ENCODE data around the gene MCEMP1.

DNA sequence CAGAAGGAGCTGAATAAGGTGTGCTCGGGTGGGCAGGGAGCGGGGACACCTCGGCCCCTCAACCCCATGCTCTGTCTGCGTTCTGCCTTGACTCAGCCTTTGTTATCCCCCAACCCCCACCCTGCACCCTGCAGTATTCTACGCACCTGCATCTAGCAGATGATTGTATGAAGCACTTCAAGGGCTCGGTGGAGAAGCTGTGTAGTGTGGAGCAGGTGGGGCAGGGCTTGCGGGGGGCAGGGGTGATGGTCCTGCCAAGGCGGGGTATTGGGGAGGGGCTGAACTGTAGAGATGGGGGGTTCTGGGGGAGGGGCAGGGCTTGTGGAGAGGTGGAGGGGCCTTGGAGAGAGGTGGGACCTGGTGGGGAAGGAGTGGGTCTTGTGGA is 33.9 kb upstream of the MCEMP1 start:
- TF ChIP-seq, protein P1, sequence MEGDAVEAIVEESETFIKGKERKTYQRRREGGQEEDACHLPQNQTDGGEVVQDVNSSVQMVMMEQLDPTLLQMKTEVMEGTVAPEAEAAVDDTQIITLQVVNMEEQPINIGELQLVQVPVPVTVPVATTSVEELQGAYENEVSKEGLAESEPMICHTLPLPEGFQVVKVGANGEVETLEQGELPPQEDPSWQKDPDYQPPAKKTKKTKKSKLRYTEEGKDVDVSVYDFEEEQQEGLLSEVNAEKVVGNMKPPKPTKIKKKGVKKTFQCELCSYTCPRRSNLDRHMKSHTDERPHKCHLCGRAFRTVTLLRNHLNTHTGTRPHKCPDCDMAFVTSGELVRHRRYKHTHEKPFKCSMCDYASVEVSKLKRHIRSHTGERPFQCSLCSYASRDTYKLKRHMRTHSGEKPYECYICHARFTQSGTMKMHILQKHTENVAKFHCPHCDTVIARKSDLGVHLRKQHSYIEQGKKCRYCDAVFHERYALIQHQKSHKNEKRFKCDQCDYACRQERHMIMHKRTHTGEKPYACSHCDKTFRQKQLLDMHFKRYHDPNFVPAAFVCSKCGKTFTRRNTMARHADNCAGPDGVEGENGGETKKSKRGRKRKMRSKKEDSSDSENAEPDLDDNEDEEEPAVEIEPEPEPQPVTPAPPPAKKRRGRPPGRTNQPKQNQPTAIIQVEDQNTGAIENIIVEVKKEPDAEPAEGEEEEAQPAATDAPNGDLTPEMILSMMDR (IDR thresholded peaks at IDR 0.05) = no peak
- TF ChIP-seq, protein P2, sequence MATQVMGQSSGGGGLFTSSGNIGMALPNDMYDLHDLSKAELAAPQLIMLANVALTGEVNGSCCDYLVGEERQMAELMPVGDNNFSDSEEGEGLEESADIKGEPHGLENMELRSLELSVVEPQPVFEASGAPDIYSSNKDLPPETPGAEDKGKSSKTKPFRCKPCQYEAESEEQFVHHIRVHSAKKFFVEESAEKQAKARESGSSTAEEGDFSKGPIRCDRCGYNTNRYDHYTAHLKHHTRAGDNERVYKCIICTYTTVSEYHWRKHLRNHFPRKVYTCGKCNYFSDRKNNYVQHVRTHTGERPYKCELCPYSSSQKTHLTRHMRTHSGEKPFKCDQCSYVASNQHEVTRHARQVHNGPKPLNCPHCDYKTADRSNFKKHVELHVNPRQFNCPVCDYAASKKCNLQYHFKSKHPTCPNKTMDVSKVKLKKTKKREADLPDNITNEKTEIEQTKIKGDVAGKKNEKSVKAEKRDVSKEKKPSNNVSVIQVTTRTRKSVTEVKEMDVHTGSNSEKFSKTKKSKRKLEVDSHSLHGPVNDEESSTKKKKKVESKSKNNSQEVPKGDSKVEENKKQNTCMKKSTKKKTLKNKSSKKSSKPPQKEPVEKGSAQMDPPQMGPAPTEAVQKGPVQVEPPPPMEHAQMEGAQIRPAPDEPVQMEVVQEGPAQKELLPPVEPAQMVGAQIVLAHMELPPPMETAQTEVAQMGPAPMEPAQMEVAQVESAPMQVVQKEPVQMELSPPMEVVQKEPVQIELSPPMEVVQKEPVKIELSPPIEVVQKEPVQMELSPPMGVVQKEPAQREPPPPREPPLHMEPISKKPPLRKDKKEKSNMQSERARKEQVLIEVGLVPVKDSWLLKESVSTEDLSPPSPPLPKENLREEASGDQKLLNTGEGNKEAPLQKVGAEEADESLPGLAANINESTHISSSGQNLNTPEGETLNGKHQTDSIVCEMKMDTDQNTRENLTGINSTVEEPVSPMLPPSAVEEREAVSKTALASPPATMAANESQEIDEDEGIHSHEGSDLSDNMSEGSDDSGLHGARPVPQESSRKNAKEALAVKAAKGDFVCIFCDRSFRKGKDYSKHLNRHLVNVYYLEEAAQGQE (IDR thresholded peaks at IDR 0.05; ENCODE audit: insufficient read depth in 1 of 2, low read depth in 2 of 2, low read length in 1 of 2) = no peak
